Measurements from ENCODE around the gene PPIL3.

The PPIL3 gene

GRCh38 chr2:200860092-200860795, 28.6 kb downstream of the PPIL3 start:
- H3K4me3 ChIP-seq (ENCODE audit: low read depth, low read length) = no peak overlapping the region
- no peak for TF ChIP-seq CTCF (IDR thresholded peaks at IDR 0.05; ENCODE audit: low read depth, low read length)

GRCh38 chr2:200856806-200857205, 32.1 kb downstream of the PPIL3 start:
- no peak overlapping the region for H3K4me3 ChIP-seq (ENCODE audit: low read depth, low read length)
- TF ChIP-seq CTCF (IDR thresholded peaks at IDR 0.05; ENCODE audit: low read depth, low read length) = no peak

- no peak for TF ChIP-seq CTCF (IDR thresholded peaks at IDR 0.05; ENCODE audit: low read depth, low read length)
- no peak overlapping the region for H3K4me3 ChIP-seq (ENCODE audit: low read depth, low read length)
These were observed 36.3 kb downstream of the PPIL3 start for GRCh38 chr2:200852605-200853004.

GRCh38 chr2:200851398-200852248, 37.3 kb downstream of the PPIL3 start:
- no peak for TF ChIP-seq CTCF (IDR thresholded peaks at IDR 0.05; ENCODE audit: low read depth, low read length)

GRCh38 chr2:200850512-200851256, 38.2 kb downstream of the PPIL3 start:
- TF ChIP-seq CTCF (IDR thresholded peaks at IDR 0.05; ENCODE audit: low read depth, low read length) = no peak
- H3K4me3 ChIP-seq (ENCODE audit: low read depth, low read length) = no peak overlapping the region

More at GRCh38 chr2:200851398-200852248, 37.3 kb downstream of the PPIL3 start:
- H3K4me3 ChIP-seq (ENCODE audit: low read depth, low read length) = no peak overlapping the region

GRCh38 chr2:200847939-200848338, 40.9 kb downstream of the PPIL3 start:
- no peak overlapping the region for H3K4me3 ChIP-seq (ENCODE audit: low read depth, low read length)
- no peak for TF ChIP-seq CTCF (IDR thresholded peaks at IDR 0.05; ENCODE audit: low read depth, low read length)

Measured in WI38 (cell line).